HG02610 (cell line): Measurements from ENCODE around the gene BDP1.
A peak's percentile ranks its signal among the peaks of the same experiment; 100 is the strongest.
"Not testable (repeated sequence)": the region's sequence is repeated elsewhere in the genome, so short reads cannot be mapped to it uniquely, and the experiment has no call there.

Experiments used
- ATAC-seq: cut with Tn5 transposase; IDR thresholded peaks from one replicate; pipeline ENCODE4 v1.9.1; 2021; ENCODE audit warnings: mild to moderate bottlenecking, moderate library complexity; ENCODE audit not compliant: unreplicated experiment

BDP1 gene

GRCh38 chr5:71563161-71563560, 107.7 kb downstream of the BDP1 start:
- no peak for ATAC-seq

- ATAC-seq: no peak
Measured at GRCh38 chr5:71564895-71565294, 109.4 kb downstream of the BDP1 start.

- no peak for ATAC-seq
Measured at GRCh38 chr5:71569748-71570509, 114.5 kb downstream of the BDP1 start.

- not testable (repeated sequence) for ATAC-seq
Measured at GRCh38 chr5:71571811-71572210, 116.4 kb downstream of the BDP1 start.

- ATAC-seq: no peak
Measured at GRCh38 chr5:71573591-71573990, 118.1 kb downstream of the BDP1 start.

- ATAC-seq: not testable (repeated sequence)
Measured at GRCh38 chr5:71575588-71575987, 120.1 kb downstream of the BDP1 start.

GRCh38 chr5:71576241-71576640, 120.8 kb downstream of the BDP1 start:
- no peak for ATAC-seq

GRCh38 chr5:71577839-71578238, 122.4 kb downstream of the BDP1 start:
- ATAC-seq: not testable (repeated sequence)

- ATAC-seq: no peak
Measured at GRCh38 chr5:71582945-71583584, 127.6 kb downstream of the BDP1 start.

GRCh38 chr5:71586052-71586940, 130.8 kb downstream of the BDP1 start:
- ATAC-seq: no peak

GRCh38 chr5:71586941-71587765, 131.7 kb downstream of the BDP1 start, which contains the start of gene MCCC2:
TSS of gene MCCC2 (plus strand) at chr5:71587340. CDS start at chr5:71587426, 86 bp downstream.
- ATAC-seq: peak; percentile 97

- ATAC-seq: peak; percentile 1
Measured at GRCh38 chr5:71587766-71588532, 132.5 kb downstream of the BDP1 start.

- no peak for ATAC-seq
Measured at GRCh38 chr5:71588533-71588885, 133.1 kb downstream of the BDP1 start.

GRCh38 chr5:71589903-71590302, 134.5 kb downstream of the BDP1 start:
- no peak for ATAC-seq

GRCh38 chr5:71591100-71591499, 135.6 kb downstream of the BDP1 start:
- ATAC-seq: no peak

GRCh38 chr5:71596169-71596568, 140.7 kb downstream of the BDP1 start:
- no peak for ATAC-seq

- no peak for ATAC-seq
Measured at GRCh38 chr5:71597001-71597400, 141.6 kb downstream of the BDP1 start.

GRCh38 chr5:71600783-71601182, 145.3 kb downstream of the BDP1 start:
- ATAC-seq: no peak

- ATAC-seq: peak; percentile 83
Measured at GRCh38 chr5:71601222-71602026, 146.0 kb downstream of the BDP1 start.
